Measurements from ENCODE around the gene HACL1.

- TF ChIP-seq CTCF (IDR thresholded peaks at IDR 0.05 in 8 of 11, conservative IDR thresholded peaks at IDR 0.05 in 3 of 11) (peak in 1 of 11 experiments; percentile 21), POLR2A (IDR thresholded peaks at IDR 0.05) (no peak), POLR2AphosphoS5 (IDR thresholded peaks at IDR 0.05) (peak in 2 of 3 donors; percentile 66 to 78)
Measured at GRCh38 chr3:15636028-15636709, 34.8 kb upstream of the HACL1 start.
